GM18505 (cell line): Measurements from ENCODE around the gene FOXC1.

Source experiments
- ATAC-seq: cut with Tn5 transposase; IDR thresholded peaks from one replicate; pipeline ENCODE4 v1.9.1; 2021; ENCODE audit not compliant: unreplicated experiment
- POLR2A ChIP-seq: IDR thresholded peaks from 4 replicates; pipeline ENCODE4 v1.6.1; 2011; ENCODE audit warnings: borderline replicate concordance; ENCODE audit not compliant: insufficient read depth, insufficient read length; ENCODE audit errors: extremely low read depth

Gene FOXC1

DNA sequence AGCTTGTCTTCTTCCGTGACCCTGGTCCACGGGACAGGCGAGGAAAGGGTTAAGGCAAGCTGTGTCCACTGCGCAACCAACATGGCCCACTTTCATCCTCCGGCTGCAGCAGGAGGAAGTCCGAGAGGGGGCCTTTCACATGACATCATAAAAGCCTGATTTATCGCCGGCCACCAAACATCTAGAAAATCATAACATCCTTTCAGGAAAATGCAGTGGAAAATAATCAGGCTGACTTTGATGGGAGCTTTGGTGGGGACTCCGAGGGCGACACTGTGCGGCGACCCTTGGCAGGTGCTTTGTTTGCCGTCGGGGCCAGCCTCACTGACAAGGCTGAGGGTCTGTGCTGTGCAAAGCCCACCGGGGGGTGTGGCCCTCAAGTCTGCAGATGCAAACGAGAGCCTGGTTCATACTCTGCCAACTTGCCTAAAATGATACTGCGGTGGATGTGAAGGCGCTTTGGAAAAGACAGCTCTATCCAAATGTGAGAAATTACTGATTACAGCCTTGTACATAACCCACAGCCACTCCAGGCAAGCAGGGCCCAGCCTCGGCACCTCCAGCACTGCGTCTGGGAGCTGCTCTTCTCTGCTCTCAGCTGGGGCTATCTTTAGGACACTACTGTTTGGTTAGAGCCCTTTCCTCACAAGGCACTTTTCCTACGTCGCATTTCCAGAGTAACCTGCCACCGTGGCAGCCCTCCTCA, 25.7 kb downstream of the FOXC1 start:
- no peak for ATAC-seq
- no peak for TF ChIP-seq POLR2A

DNA sequence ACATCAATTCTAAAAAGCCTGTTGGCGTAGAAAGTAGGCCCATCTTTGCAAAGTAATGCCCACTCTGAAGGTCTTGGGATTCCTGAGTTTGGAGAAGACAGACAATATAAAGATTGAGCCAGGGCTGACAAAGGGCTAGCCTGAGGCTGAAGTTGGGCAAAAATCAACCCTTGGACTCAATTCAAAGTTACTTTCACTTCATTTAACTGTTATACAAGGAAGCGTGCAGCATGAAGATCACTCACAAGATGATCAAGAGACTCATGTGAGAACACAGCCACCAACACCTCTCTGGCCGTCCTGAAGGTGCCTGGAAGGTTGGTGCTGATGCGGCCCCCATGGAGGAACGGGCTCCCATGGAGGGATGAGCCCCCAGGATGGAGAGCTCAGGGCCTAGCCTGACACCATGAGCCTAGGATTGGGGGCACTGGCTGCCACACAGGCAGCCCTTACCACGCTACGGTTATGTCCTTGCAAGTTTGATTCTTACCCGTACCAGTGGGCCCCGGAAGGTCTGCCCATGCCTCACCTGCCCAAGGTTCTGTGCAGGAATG, 26.6 kb downstream of the FOXC1 start:
- ATAC-seq: no peak
- no peak for TF ChIP-seq POLR2A

DNA sequence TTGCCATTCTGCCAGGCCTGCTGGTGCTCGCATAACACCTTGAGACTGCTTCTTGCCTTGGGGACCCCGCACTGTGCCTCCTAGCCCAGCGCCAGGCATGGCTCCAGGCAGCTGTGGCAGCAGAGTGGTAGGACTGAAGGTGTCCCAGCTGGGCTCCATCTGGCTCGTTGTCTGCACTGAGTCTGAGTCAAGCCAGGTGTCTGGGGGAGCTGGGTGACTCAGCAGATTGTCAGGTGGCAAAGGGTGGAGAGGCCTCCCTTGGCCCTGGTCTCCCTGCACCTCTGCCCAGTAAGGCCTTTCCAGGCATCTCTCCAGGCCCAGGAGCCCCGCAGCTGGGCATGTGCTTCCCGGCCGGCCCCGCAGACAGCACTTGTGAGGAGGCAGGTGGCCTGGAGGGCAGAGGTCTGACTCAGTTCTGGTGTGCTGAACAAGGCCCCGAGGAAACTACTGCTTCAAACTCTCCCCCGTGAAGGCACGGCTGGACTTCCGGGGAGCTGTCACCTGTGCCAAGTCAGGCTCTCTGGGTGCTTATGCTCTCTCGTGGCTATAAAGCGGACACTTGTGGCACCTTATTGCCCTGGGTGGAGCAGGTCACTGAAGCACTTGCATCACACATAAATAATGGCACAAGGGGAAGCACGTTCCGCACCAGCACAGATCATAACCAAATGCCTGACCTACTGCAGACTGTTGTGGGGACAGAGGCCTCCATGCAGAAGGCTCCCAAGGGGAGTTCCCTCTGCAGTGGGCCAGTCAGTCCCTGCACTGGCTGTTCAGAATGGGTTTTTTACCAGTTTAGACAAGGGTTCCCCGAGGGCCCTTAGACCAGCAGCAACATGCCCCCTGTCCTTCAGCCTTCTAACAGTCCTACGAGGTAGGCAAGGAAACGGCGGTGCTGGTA, 27.5 kb downstream of the FOXC1 start:
- ATAC-seq: no peak
- no peak for TF ChIP-seq POLR2A

DNA sequence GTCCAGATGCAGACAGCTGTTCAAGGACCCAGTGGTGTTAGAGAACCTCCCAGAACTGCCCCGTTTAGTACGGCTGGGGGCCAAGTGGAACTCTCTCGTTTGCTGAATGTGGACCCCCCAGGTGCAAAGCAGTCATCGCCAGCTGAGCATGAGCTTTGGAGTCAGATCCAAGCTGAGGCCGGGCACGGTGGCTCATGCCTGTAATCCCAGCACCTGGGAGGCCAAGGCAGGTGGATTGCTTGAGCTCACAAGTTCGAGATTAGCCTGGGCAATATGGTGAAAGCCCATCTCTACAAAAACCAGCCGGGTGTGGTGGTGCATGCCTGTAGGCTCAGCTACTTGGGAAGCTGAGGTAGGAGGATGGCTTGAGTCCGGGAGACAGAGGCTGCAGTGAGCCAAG, 29.7 kb downstream of the FOXC1 start:
- no peak for TF ChIP-seq POLR2A
- ATAC-seq: no peak

GRCh38 chr6:1640476-1640875, 30.8 kb downstream of the FOXC1 start:
- no peak for TF ChIP-seq POLR2A
- ATAC-seq: no peak

DNA sequence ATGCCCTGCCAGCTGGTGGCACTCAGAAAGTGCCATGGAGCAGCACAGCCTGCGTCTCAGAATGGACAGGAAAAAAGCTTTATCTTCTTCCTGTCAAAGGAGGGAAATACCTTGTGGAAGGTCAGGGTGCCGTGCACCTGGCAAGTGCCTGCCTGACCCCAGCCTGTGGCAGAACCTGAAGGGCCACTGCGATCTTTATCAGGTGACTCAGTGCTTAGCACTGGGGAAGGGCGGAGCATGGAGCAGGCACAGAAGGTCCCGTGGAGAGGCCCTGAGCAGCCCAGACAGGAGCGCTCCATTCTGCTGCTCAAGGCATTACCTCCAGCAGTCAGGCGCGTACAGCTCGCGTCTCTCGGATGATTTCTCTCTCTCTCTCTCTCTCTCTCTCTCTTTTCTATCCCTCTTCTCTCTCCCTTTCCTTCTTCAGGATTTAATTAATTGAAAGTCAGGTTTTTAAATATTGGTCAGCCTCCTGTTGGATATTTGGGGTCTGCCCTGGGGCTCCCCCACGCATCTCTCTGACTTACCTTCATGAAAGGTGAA, 31.7 kb downstream of the FOXC1 start:
- TF ChIP-seq POLR2A: no peak
- ATAC-seq: no peak

DNA sequence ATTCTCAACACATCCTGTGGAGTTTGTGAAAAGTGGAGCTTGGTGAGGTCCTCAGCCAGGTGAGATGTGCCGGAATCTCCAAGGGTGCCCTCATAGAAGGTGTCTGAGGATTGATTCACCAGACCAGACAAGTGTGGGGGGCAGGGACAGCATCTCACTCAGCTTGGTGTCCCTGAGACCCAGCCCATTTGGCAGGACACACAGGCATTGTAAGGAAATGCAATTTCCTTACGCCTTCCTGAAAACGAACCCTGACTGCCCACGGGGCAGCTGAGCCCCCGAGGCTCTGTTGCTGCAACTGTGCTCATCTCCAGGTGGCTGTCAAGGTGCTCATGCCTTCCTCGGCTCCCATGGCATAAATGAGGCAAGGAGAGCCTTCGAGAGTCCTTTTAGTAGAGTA, 33.4 kb downstream of the FOXC1 start:
- TF ChIP-seq POLR2A: no peak
- ATAC-seq: no peak

DNA sequence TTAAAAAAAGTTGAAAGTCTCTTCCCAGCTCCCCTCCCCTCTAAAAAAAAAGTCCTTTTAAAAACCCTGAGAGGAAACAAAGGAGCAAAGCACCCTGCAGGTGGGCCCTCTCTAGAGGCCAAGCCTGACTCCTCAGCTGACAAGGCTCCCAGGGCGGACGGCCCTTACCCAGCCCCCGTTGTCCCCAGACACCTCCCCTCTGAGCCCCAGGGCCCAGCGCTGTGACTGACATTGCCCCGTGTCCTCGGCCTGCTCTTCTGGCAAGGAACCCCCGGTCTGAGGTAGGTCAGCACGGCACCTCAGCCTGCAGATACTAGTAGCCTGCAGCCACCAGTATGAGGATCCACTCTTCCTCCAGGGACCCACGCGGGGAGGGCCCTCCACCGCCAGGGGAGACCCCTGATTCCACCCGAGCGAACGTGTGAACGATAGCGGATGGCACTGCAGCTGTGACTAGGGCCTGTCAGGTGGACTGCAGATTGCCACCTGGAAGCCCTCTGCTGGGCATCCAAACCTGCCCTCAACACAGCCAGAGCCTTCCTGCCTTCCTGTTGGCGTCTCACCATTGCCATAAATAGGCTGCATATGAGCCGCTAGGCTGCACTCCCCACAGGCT, 34.2 kb downstream of the FOXC1 start:
- no peak for ATAC-seq
- no peak for TF ChIP-seq POLR2A

- no peak for ATAC-seq
- no peak for TF ChIP-seq POLR2A
Measured at GRCh38 chr6:1644516-1645060, 34.9 kb downstream of the FOXC1 start.

DNA sequence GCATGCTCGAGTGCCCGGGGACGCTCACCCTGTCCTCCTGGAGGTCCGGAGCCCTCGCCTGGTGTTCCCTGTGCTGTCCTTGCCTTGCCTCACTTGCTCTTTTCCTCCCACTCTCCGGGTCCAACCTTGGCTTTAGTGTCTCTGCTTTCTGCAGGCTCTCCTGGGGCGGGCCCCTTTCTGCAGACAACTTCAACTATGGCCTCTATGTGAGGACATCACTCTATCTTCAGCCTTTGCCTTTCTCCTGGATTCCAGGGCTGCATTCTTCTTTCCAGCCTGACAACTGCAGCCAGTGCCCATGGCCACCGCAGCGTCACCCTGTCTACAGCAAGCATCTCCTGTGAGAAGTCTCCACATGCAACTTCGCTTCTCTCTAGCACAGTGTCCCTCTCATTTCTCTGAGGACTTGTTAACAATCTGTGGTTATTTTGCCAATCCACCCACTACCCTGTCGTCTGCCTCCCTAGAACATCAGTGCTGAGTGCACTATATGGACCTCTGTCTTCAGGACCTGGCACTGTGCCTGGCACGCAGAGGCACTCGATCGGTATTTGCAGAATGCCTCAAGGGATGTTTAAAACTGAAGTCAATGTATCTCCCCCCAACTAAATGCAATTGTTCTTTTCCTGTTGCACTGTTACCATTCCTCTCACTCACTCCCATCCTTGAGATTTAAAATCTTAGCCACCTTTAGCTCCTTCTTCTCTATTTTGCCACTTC, 35.9 kb downstream of the FOXC1 start:
- no peak for TF ChIP-seq POLR2A
- ATAC-seq: no peak

GRCh38 chr6:1651362-1651761, 41.6 kb downstream of the FOXC1 start:
- no peak for TF ChIP-seq POLR2A
- no peak for ATAC-seq

DNA sequence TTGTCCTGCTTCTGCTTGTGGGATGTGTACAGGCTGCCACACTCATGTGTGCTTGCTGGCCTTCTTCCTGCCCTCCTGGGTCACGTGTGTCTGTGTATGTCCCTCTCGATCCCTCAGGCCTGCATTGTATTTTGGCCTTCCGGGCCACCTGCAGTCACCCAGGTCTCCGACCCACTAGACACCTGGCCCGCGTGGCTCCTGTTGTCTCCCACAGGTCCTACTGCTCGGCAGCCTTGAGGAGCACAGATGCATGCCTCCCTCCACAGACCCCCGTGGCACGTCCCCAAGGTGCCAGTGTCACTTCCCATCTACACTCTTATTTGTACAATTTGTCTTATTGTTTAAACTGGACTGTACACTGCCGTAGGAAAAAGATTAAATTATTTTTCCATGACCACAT, 43.1 kb downstream of the FOXC1 start:
- no peak for TF ChIP-seq POLR2A
- no peak for ATAC-seq
